Activated naive CD4-positive, alpha-beta T cell treated with anti-CD3 and anti-CD28 coated beads, Interleukin-2, amount 50 U/mL, for 24 hours (primary cell): ENCODE data around the gene EIF4G3.
"Not testable (repeated sequence)": the region's sequence is repeated elsewhere in the genome, so short reads cannot be mapped to it uniquely, and the experiment has no call there.

Experiments used
- H3K27ac Mint-ChIP-seq: one replicate; pipeline ENCODE4 v1.8.0; 2021; ENCODE audit warnings: mild to moderate bottlenecking, mixed read lengths
- H3K27me3 Mint-ChIP-seq: one replicate; pipeline ENCODE4 v1.8.0; 2021; ENCODE audit warnings: mixed read lengths
- H3K36me3 Mint-ChIP-seq: one replicate; pipeline ENCODE4 v1.8.0; 2021; ENCODE audit warnings: mixed read lengths
- H3K4me1 Mint-ChIP-seq: one replicate; pipeline ENCODE4 v1.8.0; 2021; ENCODE audit warnings: mixed read lengths
- H3K4me3 Mint-ChIP-seq: one replicate; pipeline ENCODE4 v1.8.0; 2021; ENCODE audit warnings: mild to moderate bottlenecking, mixed read lengths
- H3K9me3 Mint-ChIP-seq: one replicate; pipeline ENCODE4 v1.8.0; 2021; ENCODE audit warnings: mixed read lengths

EIF4G3 gene

GRCh38 chr1:21110163-21110562 lies 66.5 kb downstream of the EIF4G3 start:
- Mint-ChIP-seq H3K27me3 (no peaks in the 10 kb centered on the region), H3K4me1 (no peaks in the 10 kb centered on the region), H3K36me3 (peaks cover 14% of the 10 kb centered on the region), H3K4me3 (no peak overlapping the region), H3K27ac (no peak overlapping the region), H3K9me3 (no peaks in the 10 kb centered on the region)

GRCh38 chr1:21106709-21107108 lies 70.0 kb downstream of the EIF4G3 start:
- no peak overlapping the region for H3K27ac Mint-ChIP-seq

GRCh38 chr1:21106238-21106637 lies 70.5 kb downstream of the EIF4G3 start:
- no peak overlapping the region for H3K4me3 Mint-ChIP-seq
- no peak overlapping the region for H3K27ac Mint-ChIP-seq
- H3K27me3 Mint-ChIP-seq: no peaks in the 10 kb centered on the region
- H3K4me1 Mint-ChIP-seq: no peaks in the 10 kb centered on the region
- H3K9me3 Mint-ChIP-seq: no peaks in the 10 kb centered on the region
- peaks cover 13% of the 10 kb centered on the region for H3K36me3 Mint-ChIP-seq

More at GRCh38 chr1:21106709-21107108, 70.0 kb downstream of the EIF4G3 start:
- Mint-ChIP-seq H3K36me3 (peaks cover 15% of the 10 kb centered on the region), H3K4me1 (no peaks in the 10 kb centered on the region), H3K27me3 (no peaks in the 10 kb centered on the region), H3K4me3 (no peak overlapping the region), H3K9me3 (no peaks in the 10 kb centered on the region)

- H3K27me3 Mint-ChIP-seq: no peaks in the 10 kb centered on the region
- H3K9me3 Mint-ChIP-seq: no peaks in the 10 kb centered on the region
- no peaks in the 10 kb centered on the region for H3K4me1 Mint-ChIP-seq
- H3K27ac Mint-ChIP-seq: no peak overlapping the region
- H3K36me3 Mint-ChIP-seq: peaks cover 11% of the 10 kb centered on the region
- H3K4me3 Mint-ChIP-seq: no peak overlapping the region
Measured at GRCh38 chr1:21105807-21106206, 70.9 kb downstream of the EIF4G3 start.

- Mint-ChIP-seq H3K9me3 (no peaks in the 10 kb centered on the region), H3K4me3 (no peak overlapping the region), H3K27me3 (no peaks in the 10 kb centered on the region), H3K4me1 (no peaks in the 10 kb centered on the region), H3K36me3 (peaks cover 13% of the 10 kb centered on the region), H3K27ac (no peak overlapping the region)
Measured at GRCh38 chr1:21104683-21105082, 72.0 kb downstream of the EIF4G3 start.

- Mint-ChIP-seq H3K4me1 (no peaks in the 10 kb centered on the region), H3K36me3 (peaks cover 14% of the 10 kb centered on the region), H3K27ac (no peak overlapping the region), H3K4me3 (no peak overlapping the region), H3K27me3 (no peaks in the 10 kb centered on the region), H3K9me3 (no peaks in the 10 kb centered on the region)
Measured at GRCh38 chr1:21100481-21100921, 76.2 kb downstream of the EIF4G3 start.

- Mint-ChIP-seq H3K27ac (no peak overlapping the region), H3K36me3 (peaks cover 16% of the 10 kb centered on the region)
Measured at GRCh38 chr1:21099869-21100131, 76.9 kb downstream of the EIF4G3 start.

GRCh38 chr1:21099034-21099868 lies 77.4 kb downstream of the EIF4G3 start:
- Mint-ChIP-seq H3K36me3 (peaks cover 17% of the 10 kb centered on the region), H3K27ac (no peak overlapping the region), H3K9me3 (no peaks in the 10 kb centered on the region), H3K4me3 (no peak overlapping the region), H3K27me3 (no peaks in the 10 kb centered on the region), H3K4me1 (no peaks in the 10 kb centered on the region)

More at GRCh38 chr1:21099869-21100131, 76.9 kb downstream of the EIF4G3 start:
- no peaks in the 10 kb centered on the region for H3K27me3 Mint-ChIP-seq
- no peak overlapping the region for H3K4me3 Mint-ChIP-seq
- no peaks in the 10 kb centered on the region for H3K4me1 Mint-ChIP-seq
- no peaks in the 10 kb centered on the region for H3K9me3 Mint-ChIP-seq

GRCh38 chr1:21098186-21098915 lies 78.3 kb downstream of the EIF4G3 start:
- Mint-ChIP-seq H3K4me3 (no peak overlapping the region), H3K36me3 (peaks cover 19% of the 10 kb centered on the region), H3K27ac (no peak overlapping the region), H3K27me3 (no peaks in the 10 kb centered on the region), H3K4me1 (no peaks in the 10 kb centered on the region), H3K9me3 (no peaks in the 10 kb centered on the region)

- H3K4me1 Mint-ChIP-seq: no peaks in the 10 kb centered on the region
- H3K27me3 Mint-ChIP-seq: no peaks in the 10 kb centered on the region
- no peak overlapping the region for H3K27ac Mint-ChIP-seq
- no peak overlapping the region for H3K4me3 Mint-ChIP-seq
- peaks cover 19% of the 10 kb centered on the region for H3K36me3 Mint-ChIP-seq
- no peaks in the 10 kb centered on the region for H3K9me3 Mint-ChIP-seq
Measured at GRCh38 chr1:21097729-21098128, 79.0 kb downstream of the EIF4G3 start.

- Mint-ChIP-seq H3K27me3 (no peaks in the 10 kb centered on the region), H3K4me1 (no peaks in the 10 kb centered on the region), H3K27ac (no peak overlapping the region), H3K4me3 (no peak overlapping the region), H3K36me3 (peaks cover 25% of the 10 kb centered on the region), H3K9me3 (no peaks in the 10 kb centered on the region)
Measured at GRCh38 chr1:21095976-21096375, 80.7 kb downstream of the EIF4G3 start.

GRCh38 chr1:21094282-21094681 lies 82.4 kb downstream of the EIF4G3 start:
- H3K9me3 Mint-ChIP-seq, H3K4me3 Mint-ChIP-seq, H3K27me3 Mint-ChIP-seq, H3K27ac Mint-ChIP-seq, H3K4me1 Mint-ChIP-seq: not testable (repeated sequence)
- H3K36me3 Mint-ChIP-seq: peaks cover 20% of the 10 kb centered on the region

- H3K27me3 Mint-ChIP-seq, H3K9me3 Mint-ChIP-seq, H3K4me1 Mint-ChIP-seq, H3K27ac Mint-ChIP-seq, H3K4me3 Mint-ChIP-seq: not testable (repeated sequence)
- peaks cover 20% of the 10 kb centered on the region for H3K36me3 Mint-ChIP-seq
Measured at GRCh38 chr1:21093271-21093958, 83.3 kb downstream of the EIF4G3 start.

- peaks cover 19% of the 10 kb centered on the region for H3K36me3 Mint-ChIP-seq
- H3K27ac Mint-ChIP-seq: peak overlapping the region; percentile 74
- not testable (repeated sequence) for H3K9me3 Mint-ChIP-seq, H3K4me1 Mint-ChIP-seq, H3K27me3 Mint-ChIP-seq, H3K4me3 Mint-ChIP-seq
Measured at GRCh38 chr1:21092545-21092944, 84.2 kb downstream of the EIF4G3 start.

GRCh38 chr1:21091053-21091690 lies 85.5 kb downstream of the EIF4G3 start:
- H3K4me1 Mint-ChIP-seq, H3K27me3 Mint-ChIP-seq, H3K4me3 Mint-ChIP-seq, H3K27ac Mint-ChIP-seq, H3K9me3 Mint-ChIP-seq: not testable (repeated sequence)
- H3K36me3 Mint-ChIP-seq: peaks cover 23% of the 10 kb centered on the region

GRCh38 chr1:21090463-21090862 lies 86.2 kb downstream of the EIF4G3 start:
- H3K9me3 Mint-ChIP-seq: no peaks in the 10 kb centered on the region
- H3K27me3 Mint-ChIP-seq: no peaks in the 10 kb centered on the region
- no peak overlapping the region for H3K4me3 Mint-ChIP-seq
- no peak overlapping the region for H3K27ac Mint-ChIP-seq
- H3K36me3 Mint-ChIP-seq: peaks cover 23% of the 10 kb centered on the region
- H3K4me1 Mint-ChIP-seq: peaks cover 9% of the 10 kb centered on the region
